WI38 (cell line): ENCODE measurements around the gene EMC1.

Experiments used
- H3K4me3 ChIP-seq: 2 replicates; pipeline ENCODE4 v1.5.1; 2011; ENCODE audit warnings: low read depth, mild to moderate bottlenecking, control low read depth, low read length
- TF ChIP-seq, protein P1 (sequence below): IDR thresholded peaks from 2 replicates; pipeline ENCODE4 v1.5.1; 2012; ENCODE audit warnings: low read depth, mild to moderate bottlenecking, control low read depth, low read length

The EMC1 gene

DNA sequence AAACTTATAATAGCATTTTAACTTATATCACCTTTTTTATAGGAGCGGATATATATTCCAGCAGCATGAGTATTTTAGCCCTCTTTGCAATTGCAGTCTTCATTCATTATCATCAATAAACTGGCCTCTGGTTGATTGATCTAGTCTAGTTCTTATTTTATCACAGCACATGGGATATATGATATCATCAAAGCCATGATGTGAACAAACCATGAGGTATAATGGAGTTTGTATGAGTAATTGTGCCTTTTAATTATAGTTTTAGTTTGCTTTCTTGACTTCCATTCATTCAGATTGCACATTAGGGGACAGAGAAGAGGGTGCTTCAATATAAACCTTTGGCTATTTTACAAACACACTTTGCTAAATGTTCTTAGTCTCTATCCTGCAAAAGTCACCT is 37.7 kb downstream of the EMC1 start:
- H3K4me3 ChIP-seq, result no peak overlapping the region
- TF ChIP-seq, protein P1, sequence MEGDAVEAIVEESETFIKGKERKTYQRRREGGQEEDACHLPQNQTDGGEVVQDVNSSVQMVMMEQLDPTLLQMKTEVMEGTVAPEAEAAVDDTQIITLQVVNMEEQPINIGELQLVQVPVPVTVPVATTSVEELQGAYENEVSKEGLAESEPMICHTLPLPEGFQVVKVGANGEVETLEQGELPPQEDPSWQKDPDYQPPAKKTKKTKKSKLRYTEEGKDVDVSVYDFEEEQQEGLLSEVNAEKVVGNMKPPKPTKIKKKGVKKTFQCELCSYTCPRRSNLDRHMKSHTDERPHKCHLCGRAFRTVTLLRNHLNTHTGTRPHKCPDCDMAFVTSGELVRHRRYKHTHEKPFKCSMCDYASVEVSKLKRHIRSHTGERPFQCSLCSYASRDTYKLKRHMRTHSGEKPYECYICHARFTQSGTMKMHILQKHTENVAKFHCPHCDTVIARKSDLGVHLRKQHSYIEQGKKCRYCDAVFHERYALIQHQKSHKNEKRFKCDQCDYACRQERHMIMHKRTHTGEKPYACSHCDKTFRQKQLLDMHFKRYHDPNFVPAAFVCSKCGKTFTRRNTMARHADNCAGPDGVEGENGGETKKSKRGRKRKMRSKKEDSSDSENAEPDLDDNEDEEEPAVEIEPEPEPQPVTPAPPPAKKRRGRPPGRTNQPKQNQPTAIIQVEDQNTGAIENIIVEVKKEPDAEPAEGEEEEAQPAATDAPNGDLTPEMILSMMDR, result no peak

DNA sequence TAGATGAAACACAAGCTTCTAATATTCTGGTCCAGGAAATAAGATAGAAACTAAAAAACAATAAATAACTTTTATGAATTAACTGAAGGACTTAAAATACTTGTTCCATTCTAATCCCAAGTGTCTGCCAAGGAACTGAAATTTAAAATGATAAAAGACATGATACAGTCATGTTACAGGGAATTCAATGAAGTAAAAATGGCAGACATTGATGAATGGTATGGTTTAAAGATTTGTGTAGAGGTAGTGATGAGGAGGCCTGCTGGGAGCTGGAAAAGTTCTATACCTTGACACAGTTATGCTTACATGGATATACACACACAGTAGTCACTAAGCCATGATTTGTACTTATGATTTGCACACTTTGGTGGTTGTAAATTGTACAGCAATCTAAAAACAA is 39.2 kb downstream of the EMC1 start:
- TF ChIP-seq, protein P1, result no peak
- H3K4me3 ChIP-seq, result no peak overlapping the region

DNA sequence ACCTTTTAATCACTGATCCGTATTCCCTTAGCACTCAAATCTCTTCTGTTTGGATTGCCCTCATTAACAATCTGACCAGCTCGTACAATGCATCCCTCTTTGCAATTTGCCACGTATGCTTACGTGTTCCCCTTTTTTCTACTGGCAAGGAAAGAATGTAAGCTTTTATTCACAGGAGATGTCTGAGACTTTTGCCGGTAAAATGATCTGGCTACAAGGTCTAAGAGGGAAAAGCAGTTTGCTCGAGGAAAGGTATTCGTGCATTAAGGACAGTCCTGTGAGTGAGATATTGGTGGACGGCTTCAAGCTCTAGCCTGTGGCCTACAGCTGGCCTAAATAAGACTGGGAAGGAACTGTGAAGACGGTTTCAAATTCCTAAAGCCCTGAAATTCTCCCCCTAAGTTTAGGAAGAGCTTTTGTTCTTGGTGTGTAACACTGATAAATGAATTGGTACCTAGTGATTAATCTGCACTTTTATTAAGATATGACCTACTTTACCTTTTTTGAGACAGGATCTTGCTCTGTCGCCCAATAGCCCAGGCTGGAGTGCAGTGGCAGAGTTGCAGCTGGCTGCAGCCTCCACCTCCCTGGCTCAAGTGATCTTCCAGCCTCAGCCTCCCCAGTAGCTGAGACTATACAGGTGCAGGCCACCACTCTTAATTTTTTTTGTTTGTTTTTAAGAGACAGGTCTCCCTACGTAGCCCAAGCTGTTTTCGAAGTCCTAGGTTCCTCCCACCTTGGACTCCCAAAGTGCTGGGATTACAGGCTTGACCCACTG is 40.4 kb downstream of the EMC1 start:
- peak overlapping the region; percentile 94 for H3K4me3 ChIP-seq
- TF ChIP-seq, protein P1, result no peak

DNA sequence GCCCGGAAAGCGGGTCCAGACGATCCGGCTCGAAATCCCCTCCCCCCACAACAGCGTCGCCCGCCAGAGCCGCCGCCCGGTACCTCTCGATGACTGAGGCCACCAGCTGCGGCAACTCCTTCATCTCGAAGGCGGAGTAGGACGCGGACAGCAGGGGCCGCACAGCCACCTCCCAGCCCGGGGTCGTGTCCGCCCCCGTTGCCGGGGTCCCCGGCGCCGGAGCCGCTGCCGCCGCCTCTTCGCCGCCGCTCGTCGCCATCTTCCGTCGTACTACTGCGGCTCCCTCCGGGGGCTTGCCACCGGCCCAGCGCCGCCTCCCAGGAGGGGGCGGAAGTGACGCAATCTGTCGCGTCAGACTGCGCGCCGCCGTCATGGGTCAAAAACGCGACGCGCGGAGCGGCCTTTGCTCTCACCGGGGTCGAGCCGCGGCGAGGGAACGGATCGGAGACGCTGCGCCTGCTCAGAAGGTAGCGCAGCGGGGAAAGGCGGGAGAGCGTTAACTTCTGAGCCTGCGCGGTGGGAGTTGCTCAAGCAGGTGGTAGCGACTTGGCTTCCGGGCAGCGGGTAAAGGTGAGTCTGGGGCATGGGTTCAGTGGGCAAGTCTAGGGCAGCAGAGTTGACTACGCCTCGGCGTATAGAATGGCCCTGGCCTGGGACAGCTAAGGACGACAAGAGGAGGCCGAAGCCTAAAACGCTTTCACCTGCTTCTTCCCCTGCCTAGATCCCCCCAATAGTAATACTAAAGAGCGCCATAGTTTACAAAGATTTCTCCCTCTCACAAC is 41.1 kb downstream of the EMC1 start, which contains the start of gene UBR4:
Gene UBR4 (minus strand): TSS at position 277 of the 782 bp plus-strand sequence. CDS start 18 bp downstream, at position 259.
- TF ChIP-seq, protein P1, result no peak
- peak within 1 kb of the TSS; percentile 94 for H3K4me3 ChIP-seq

DNA sequence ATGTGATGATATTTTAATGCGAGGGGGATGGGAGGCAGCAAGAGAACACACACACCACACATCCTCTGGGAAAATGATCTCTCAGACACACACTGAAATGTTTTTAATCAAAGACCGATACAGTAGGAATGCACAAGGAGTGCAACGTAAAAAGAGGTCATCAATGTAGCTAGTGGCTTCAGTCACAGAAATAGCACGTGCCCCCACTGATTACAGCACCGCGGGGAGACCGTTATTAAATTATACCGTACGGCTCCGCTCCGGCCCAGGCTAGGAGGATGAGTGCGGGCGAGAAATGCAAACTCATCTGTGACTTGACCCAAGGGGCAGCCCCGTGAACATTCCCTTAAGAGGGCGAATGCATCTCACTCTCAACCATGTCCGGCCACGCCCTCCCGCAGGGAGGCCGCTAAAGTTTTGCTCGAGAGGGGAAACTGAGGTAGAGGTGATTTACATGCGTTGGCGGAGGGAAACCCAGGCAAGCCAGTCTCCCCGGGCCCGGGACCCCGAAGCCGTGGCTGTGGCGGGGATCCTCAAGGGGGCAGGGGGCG is 41.8 kb downstream of the EMC1 start:
- TF ChIP-seq, protein P1, result no peak
- peak overlapping the region; percentile 94 for H3K4me3 ChIP-seq

DNA sequence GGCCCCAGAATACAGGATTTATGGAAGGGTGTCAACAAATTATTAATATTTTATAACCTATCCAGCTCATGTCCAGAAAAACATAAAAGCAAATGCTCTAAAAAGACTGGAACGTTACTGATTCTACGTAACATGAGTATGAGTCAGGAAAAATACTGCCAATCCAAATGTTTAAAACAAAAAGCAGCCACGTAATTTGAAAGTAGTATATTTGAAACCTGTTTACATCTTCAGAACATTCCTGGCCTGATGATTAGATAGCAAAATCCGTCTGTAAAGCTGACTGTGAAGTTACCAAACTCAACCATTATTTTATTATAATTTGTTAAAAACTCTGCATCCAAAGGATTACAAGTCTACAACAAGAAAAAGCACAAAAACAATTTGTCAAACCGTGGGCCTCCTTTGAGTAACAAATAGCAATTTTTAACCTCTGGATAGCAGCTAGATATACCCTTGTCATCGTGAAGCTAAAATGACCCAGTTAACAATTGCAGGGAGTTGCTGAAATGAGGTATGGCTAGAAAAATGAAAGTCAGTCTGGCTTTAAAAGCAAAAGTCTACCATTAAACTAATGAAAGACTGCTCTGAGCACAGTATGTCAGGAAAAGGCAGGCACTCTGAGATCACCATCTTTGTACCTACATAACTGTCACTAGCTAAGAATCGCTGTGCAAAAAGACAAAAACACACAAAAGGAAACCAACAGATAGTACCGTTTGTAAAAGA is 42.5 kb downstream of the EMC1 start:
- H3K4me3 ChIP-seq, result peak overlapping the region; percentile 94
- TF ChIP-seq, protein P1, result no peak
